ENCODE data around the gene PPP2R2C. TPM values are rescaled to one million over a fixed set of nuclear protein-coding genes. Genes with fewer than 3 reads are reported as not detected.
A peak's percentile ranks its signal among the peaks of the same experiment; 100 is the strongest.

PPP2R2C gene
- total RNA-seq, result not detected

GRCh38 chr4:6472387-6473263 lies at the start of gene PPP2R2C:
Gene PPP2R2C, minus strand, starts transcription at chr4:6472614. Its CDS starts 385 bp downstream, at chr4:6472229.
- Mint-ChIP-seq H3K4me3 (no peak within 1 kb of the TSS), H3K27me3 (ENCODE audit: low read depth) (peaks cover 63% of the 10 kb centered on the region), H3K9me3 (no peaks in the 10 kb centered on the region), H3K4me1 (ENCODE audit: low read depth) (peaks cover 7% of the 10 kb centered on the region), H3K36me3 (ENCODE audit: insufficient read depth) (no peaks in the 10 kb centered on the region)
- ATAC-seq (peak in 1 of 2 donors; percentile 51), DNase-seq (no peak)

DNA sequence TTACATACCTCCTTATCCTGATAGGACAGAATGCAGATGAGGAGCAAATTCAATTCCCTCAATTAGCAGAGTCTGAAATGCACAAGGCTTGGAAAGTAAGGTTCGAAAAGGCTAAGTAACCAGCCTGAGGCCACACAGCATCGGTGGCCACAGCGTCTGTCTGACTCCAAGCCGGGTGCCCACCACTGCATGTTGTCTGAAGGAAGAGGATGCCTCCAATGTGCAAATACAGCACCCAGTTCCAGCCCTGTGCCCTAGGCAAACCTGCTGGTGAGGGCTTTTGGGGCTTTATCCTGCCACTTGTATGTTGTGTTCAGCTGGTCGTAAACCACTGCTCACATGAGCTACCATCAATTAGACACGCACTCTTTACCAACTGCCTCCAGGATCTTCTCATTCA lies 48.6 kb upstream of the PPP2R2C start:
- ATAC-seq (no peak), DNase-seq (no peak)
- Mint-ChIP-seq H3K9me3 (no peaks in the 10 kb centered on the region), H3K27me3 (ENCODE audit: low read depth) (peaks cover 2% of the 10 kb centered on the region), H3K4me1 (ENCODE audit: low read depth) (no peaks in the 10 kb centered on the region), H3K36me3 (ENCODE audit: insufficient read depth) (no peaks in the 10 kb centered on the region), H3K4me3 (no peak overlapping the region)

GRCh38 chr4:6520051-6520636 lies 47.7 kb upstream of the PPP2R2C start:
- H3K36me3 Mint-ChIP-seq (ENCODE audit: insufficient read depth), result no peaks in the 10 kb centered on the region
- DNase-seq (no peak), ATAC-seq (no peak)
- H3K9me3 Mint-ChIP-seq, result no peaks in the 10 kb centered on the region
- no peak overlapping the region for H3K4me3 Mint-ChIP-seq
- H3K27me3 Mint-ChIP-seq (ENCODE audit: low read depth), result peaks cover 2% of the 10 kb centered on the region
- no peaks in the 10 kb centered on the region for H3K4me1 Mint-ChIP-seq (ENCODE audit: low read depth)

DNA sequence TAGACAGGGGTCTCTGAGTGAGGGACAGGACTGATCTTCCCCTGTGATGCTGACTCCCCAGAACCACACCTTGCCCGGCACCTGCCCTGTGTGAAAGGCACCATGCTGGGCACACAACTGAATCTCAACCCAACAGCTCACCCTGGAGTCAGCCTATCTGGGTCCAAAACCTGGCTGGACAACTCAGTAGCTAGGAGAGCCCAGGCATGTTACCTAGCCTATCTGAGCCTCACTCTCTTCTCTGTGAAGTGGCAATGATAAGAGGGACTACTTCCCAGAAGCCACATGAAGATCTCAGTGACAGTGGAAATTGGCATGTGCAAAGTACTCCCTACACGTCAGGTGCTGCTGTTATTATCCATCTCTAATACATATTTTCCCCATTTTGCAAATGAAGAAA lies 44.8 kb upstream of the PPP2R2C start:
- H3K4me3 Mint-ChIP-seq, result no peak overlapping the region
- DNase-seq, result no peak
- H3K27me3 Mint-ChIP-seq (ENCODE audit: low read depth), result no peaks in the 10 kb centered on the region
- no peaks in the 10 kb centered on the region for H3K4me1 Mint-ChIP-seq (ENCODE audit: low read depth)
- no peaks in the 10 kb centered on the region for H3K36me3 Mint-ChIP-seq (ENCODE audit: insufficient read depth)
- no peaks in the 10 kb centered on the region for H3K9me3 Mint-ChIP-seq
- no peak for ATAC-seq

GRCh38 chr4:6516762-6517161 lies 44.3 kb upstream of the PPP2R2C start:
- H3K9me3 Mint-ChIP-seq, result no peaks in the 10 kb centered on the region
- H3K36me3 Mint-ChIP-seq (ENCODE audit: insufficient read depth), result no peaks in the 10 kb centered on the region
- H3K4me3 Mint-ChIP-seq, result no peak overlapping the region
- no peaks in the 10 kb centered on the region for H3K27me3 Mint-ChIP-seq (ENCODE audit: low read depth)
- DNase-seq (no peak), ATAC-seq (no peak)
- no peaks in the 10 kb centered on the region for H3K4me1 Mint-ChIP-seq (ENCODE audit: low read depth)

DNA sequence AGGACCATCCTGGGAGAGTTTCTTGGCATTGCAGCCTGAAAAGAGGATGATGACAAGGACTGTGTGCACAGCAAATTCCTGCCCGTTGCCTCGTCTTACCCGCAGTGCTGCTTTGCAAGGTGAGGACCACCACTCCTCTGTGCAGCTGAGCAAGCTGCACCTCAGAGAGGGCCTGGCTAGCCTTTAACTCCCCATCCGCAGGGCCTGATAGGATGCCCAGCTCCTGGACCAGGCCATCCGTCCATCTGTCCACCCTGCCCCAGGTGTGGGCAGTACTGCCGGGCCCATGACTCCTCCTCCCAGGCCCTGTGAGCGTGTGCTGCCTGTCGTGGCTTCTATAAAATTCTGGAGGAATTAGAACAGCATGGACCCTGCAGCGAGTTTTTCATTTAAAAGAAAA lies 43.9 kb upstream of the PPP2R2C start:
- no peak for ATAC-seq
- Mint-ChIP-seq H3K27me3 (ENCODE audit: low read depth) (no peaks in the 10 kb centered on the region), H3K9me3 (no peaks in the 10 kb centered on the region), H3K36me3 (ENCODE audit: insufficient read depth) (no peaks in the 10 kb centered on the region), H3K4me1 (ENCODE audit: low read depth) (no peaks in the 10 kb centered on the region), H3K4me3 (no peak overlapping the region)
- no peak for DNase-seq

DNA sequence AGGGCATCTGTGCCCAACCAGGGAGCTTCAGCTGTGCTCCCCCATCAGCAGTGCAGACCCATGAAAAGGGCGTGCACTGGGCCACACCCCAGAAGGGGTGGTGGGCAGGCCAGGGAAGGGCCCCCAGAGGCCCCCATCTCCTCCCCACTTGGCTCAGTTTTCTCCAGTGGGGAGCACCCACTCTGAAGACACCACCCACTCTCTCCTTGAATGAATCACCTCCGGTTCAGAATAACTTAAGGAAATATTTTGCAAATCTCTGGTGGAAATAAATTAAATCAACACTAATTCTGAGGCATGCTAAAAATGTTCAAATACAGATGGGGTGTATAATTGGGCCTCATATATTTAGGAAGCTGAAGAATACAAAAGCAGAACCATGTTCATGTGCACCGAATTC lies 41.3 kb upstream of the PPP2R2C start:
- DNase-seq (no peak), ATAC-seq (no peak)
- no peaks in the 10 kb centered on the region for H3K27me3 Mint-ChIP-seq (ENCODE audit: low read depth)
- H3K4me3 Mint-ChIP-seq, result no peak overlapping the region
- no peaks in the 10 kb centered on the region for H3K4me1 Mint-ChIP-seq (ENCODE audit: low read depth)
- no peaks in the 10 kb centered on the region for H3K9me3 Mint-ChIP-seq
- no peaks in the 10 kb centered on the region for H3K36me3 Mint-ChIP-seq (ENCODE audit: insufficient read depth)

DNA sequence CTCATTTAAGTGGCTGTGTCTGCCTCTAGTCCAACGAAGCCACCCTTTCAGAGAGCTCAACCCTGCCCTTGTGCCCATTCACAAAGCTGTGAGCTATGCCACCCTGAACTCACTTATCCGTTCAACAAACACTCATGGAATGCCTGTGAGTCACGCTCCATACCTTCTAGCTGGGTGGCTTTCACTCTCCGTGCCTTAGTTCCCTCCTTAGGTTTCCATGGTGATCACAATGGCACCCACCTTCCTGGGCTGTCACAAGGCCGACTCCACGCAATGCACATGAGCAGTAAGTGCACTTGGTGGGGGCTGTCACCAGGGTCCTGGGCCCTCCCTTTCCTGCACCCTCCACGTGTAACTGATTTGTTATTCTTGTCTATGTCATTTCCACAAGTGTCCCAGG lies 37.2 kb upstream of the PPP2R2C start:
- no peak overlapping the region for H3K4me3 Mint-ChIP-seq
- H3K36me3 Mint-ChIP-seq (ENCODE audit: insufficient read depth), result no peaks in the 10 kb centered on the region
- peaks cover 8% of the 10 kb centered on the region for H3K9me3 Mint-ChIP-seq
- H3K27me3 Mint-ChIP-seq (ENCODE audit: low read depth), result no peaks in the 10 kb centered on the region
- ATAC-seq (no peak), DNase-seq (no peak)
- no peaks in the 10 kb centered on the region for H3K4me1 Mint-ChIP-seq (ENCODE audit: low read depth)

GRCh38 chr4:6507345-6507744 lies 34.9 kb upstream of the PPP2R2C start:
- Mint-ChIP-seq H3K27me3 (ENCODE audit: low read depth) (peaks cover 6% of the 10 kb centered on the region), H3K36me3 (ENCODE audit: insufficient read depth) (no peaks in the 10 kb centered on the region), H3K9me3 (peaks cover 18% of the 10 kb centered on the region), H3K4me3 (no peak overlapping the region), H3K4me1 (ENCODE audit: low read depth) (no peaks in the 10 kb centered on the region)
- DNase-seq (no peak), ATAC-seq (no peak)

DNA sequence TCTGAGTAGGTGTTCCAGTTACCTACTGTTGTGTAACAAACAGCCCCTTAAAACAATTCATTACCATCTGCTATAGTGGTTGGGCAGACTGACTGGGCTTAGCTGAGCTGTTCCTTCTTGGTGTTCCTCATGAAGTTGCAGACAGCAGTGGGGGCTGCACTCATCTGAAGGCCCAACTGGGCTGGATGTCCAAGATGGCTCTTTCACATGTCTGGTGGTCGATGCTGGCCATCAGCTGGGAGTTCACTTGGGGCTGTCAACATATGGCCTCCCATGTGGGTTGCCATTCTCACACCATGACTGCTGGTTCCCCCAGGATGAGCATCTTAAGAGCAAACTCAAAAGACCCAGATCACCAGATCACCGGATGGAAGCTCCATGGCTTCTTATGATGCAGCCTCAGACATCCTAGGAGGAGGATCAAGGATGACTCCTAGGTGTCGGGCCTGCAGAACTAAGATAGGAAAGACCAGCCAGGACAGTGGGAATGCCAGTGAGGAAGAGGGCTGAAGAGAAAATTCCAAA lies 34.3 kb upstream of the PPP2R2C start:
- Mint-ChIP-seq H3K36me3 (ENCODE audit: insufficient read depth) (no peaks in the 10 kb centered on the region), H3K9me3 (peaks cover 18% of the 10 kb centered on the region)
- no peak for DNase-seq

GRCh38 chr4:6504900-6505496 lies 32.6 kb upstream of the PPP2R2C start:
- no peak for DNase-seq
- no peaks in the 10 kb centered on the region for H3K4me1 Mint-ChIP-seq (ENCODE audit: low read depth)
- H3K36me3 Mint-ChIP-seq (ENCODE audit: insufficient read depth), result no peaks in the 10 kb centered on the region
- ATAC-seq, result no peak
- peaks cover 18% of the 10 kb centered on the region for H3K9me3 Mint-ChIP-seq
- peaks cover 21% of the 10 kb centered on the region for H3K27me3 Mint-ChIP-seq (ENCODE audit: low read depth)
- no peak overlapping the region for H3K4me3 Mint-ChIP-seq

More for the DNA sequence above, 34.3 kb upstream of the PPP2R2C start:
- no peak for ATAC-seq
- Mint-ChIP-seq H3K27me3 (ENCODE audit: low read depth) (peaks cover 8% of the 10 kb centered on the region), H3K4me3 (no peak overlapping the region), H3K4me1 (ENCODE audit: low read depth) (no peaks in the 10 kb centered on the region)

GRCh38 chr4:6502747-6503465 lies 30.5 kb upstream of the PPP2R2C start:
- no peak for ATAC-seq
- H3K4me1 Mint-ChIP-seq (ENCODE audit: low read depth), result no peaks in the 10 kb centered on the region

GRCh38 chr4:6502147-6502546 lies 29.7 kb upstream of the PPP2R2C start:
- DNase-seq (no peak), ATAC-seq (no peak)
- Mint-ChIP-seq H3K27me3 (ENCODE audit: low read depth) (peaks cover 27% of the 10 kb centered on the region), H3K4me3 (no peak overlapping the region), H3K9me3 (peaks cover 18% of the 10 kb centered on the region), H3K4me1 (ENCODE audit: low read depth) (no peaks in the 10 kb centered on the region), H3K36me3 (ENCODE audit: insufficient read depth) (no peaks in the 10 kb centered on the region)

More at GRCh38 chr4:6502747-6503465, 30.5 kb upstream of the PPP2R2C start:
- H3K9me3 Mint-ChIP-seq, result peaks cover 18% of the 10 kb centered on the region
- no peaks in the 10 kb centered on the region for H3K36me3 Mint-ChIP-seq (ENCODE audit: insufficient read depth)
- DNase-seq, result no peak
- no peak overlapping the region for H3K4me3 Mint-ChIP-seq
- H3K27me3 Mint-ChIP-seq (ENCODE audit: low read depth), result peaks cover 27% of the 10 kb centered on the region

- Mint-ChIP-seq H3K36me3 (ENCODE audit: insufficient read depth) (no peaks in the 10 kb centered on the region), H3K4me3 (no peak overlapping the region), H3K9me3 (peaks cover 15% of the 10 kb centered on the region), H3K27me3 (ENCODE audit: low read depth) (peaks cover 30% of the 10 kb centered on the region), H3K4me1 (ENCODE audit: low read depth) (no peaks in the 10 kb centered on the region)
- no peak for DNase-seq
- no peak for ATAC-seq
Measured at GRCh38 chr4:6501171-6501570, 28.8 kb upstream of the PPP2R2C start.

All from activated T-cell treated with anti-CD3 and anti-CD28 coated beads, Interleukin-2, amount 50 U/mL, for 4 hours (primary cell).